ENCODE results near the gene PLEKHM2. TPM values are rescaled to one million over a fixed set of nuclear protein-coding genes. Genes with fewer than 3 reads are reported as not detected.
A peak's percentile ranks its signal among the peaks of the same experiment; 100 is the strongest.

PLEKHM2 gene
- total and polyA plus RNA-seq, 4 donors: 32.5 to 79.2 (median 63.1) TPM

DNA sequence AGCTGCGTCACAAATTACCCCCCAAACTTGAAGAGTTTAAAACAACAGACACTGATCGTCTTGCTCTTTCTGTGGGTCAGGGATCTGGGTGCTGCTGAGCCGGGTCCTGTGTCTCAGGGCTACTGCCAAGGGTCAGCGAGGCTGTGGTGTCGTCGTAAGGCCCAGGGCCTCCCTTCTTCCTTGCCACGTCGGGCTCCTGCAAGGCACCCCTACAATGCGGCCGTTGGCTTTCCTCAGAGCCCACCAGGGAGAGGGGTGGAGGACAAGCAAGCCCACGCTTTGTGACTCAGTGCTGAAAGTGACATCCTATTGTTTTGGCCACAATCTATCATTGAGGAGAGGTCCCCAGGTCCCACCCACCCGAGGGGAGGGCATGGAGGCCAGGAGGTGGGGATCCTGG lies 66.8 kb downstream of the PLEKHM2 start:
- no peak overlapping the region for H3K4me3 ChIP-seq
- ATAC-seq (ENCODE audit: insufficient read depth, low FRiP score) (no peak), DNase-seq (no peak)
- H3K4me1 ChIP-seq (ENCODE audit: control insufficient read depth in 5 of 5, insufficient read depth in 5 of 5, low read length in 5 of 5): peaks cover 0 to 25% (median 19%) of the 10 kb centered on the region in 5 donors
- WGBS, 2 donors: 88 to 94% methylated on average over 12 of the region's 12 CpGs
- TF ChIP-seq, protein P1, sequence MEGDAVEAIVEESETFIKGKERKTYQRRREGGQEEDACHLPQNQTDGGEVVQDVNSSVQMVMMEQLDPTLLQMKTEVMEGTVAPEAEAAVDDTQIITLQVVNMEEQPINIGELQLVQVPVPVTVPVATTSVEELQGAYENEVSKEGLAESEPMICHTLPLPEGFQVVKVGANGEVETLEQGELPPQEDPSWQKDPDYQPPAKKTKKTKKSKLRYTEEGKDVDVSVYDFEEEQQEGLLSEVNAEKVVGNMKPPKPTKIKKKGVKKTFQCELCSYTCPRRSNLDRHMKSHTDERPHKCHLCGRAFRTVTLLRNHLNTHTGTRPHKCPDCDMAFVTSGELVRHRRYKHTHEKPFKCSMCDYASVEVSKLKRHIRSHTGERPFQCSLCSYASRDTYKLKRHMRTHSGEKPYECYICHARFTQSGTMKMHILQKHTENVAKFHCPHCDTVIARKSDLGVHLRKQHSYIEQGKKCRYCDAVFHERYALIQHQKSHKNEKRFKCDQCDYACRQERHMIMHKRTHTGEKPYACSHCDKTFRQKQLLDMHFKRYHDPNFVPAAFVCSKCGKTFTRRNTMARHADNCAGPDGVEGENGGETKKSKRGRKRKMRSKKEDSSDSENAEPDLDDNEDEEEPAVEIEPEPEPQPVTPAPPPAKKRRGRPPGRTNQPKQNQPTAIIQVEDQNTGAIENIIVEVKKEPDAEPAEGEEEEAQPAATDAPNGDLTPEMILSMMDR (IDR thresholded peaks at IDR 0.05; ENCODE audit: control extremely low read depth, extremely low read depth): no peak
- no peaks in the 10 kb centered on the region for H3K9me3 ChIP-seq (ENCODE audit: control insufficient read depth in 4 of 4, insufficient read depth in 3 of 4, low read length in 3 of 4)
- H3K27me3 ChIP-seq (ENCODE audit: control insufficient read depth in 3 of 3, insufficient read depth in 3 of 3, low read length in 2 of 3): no peaks in the 10 kb centered on the region
- H3K36me3 ChIP-seq (ENCODE audit: control insufficient read depth in 4 of 4, insufficient read depth in 4 of 4, low read length in 4 of 4): no peaks in the 10 kb centered on the region
- no peak overlapping the region for H3K9ac ChIP-seq (ENCODE audit: insufficient read depth in 1 of 2, low read length in 2 of 2)
- H3K27ac ChIP-seq (ENCODE audit: low read depth in 1 of 2, low read length in 1 of 2): no peak overlapping the region

DNA sequence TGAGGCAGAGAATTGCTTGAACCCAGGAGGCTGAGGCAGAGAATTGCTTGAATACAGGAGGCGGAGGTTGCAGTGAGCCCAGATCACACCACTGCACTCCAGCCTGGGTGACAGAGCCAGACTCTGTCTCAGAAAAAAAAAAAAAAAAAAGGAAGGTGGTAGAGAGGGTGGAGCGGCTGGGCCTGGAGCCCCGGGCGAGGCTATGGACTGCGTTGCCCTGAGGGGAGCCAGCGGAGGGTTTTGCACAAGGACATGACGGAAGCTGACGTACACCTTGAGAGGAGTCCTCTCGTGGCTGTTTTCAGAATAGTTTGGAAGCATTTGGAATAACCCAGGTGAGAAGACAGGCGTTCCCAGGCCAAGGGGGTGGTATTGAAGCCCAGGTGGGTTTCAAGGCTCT lies 67.6 kb downstream of the PLEKHM2 start:
- Histone ChIP-seq H3K9ac (ENCODE audit: insufficient read depth in 1 of 2, low read length in 2 of 2) (no peak overlapping the region), H3K9me3 (ENCODE audit: control insufficient read depth in 4 of 4, insufficient read depth in 3 of 4, low read length in 3 of 4) (no peaks in the 10 kb centered on the region), H3K36me3 (ENCODE audit: control insufficient read depth in 4 of 4, insufficient read depth in 4 of 4, low read length in 4 of 4) (no peaks in the 10 kb centered on the region), H3K4me3 (no peak overlapping the region), H3K27me3 (ENCODE audit: control insufficient read depth in 3 of 3, insufficient read depth in 3 of 3, low read length in 2 of 3) (no peaks in the 10 kb centered on the region), H3K4me1 (ENCODE audit: control insufficient read depth in 5 of 5, insufficient read depth in 5 of 5, low read length in 5 of 5) (peaks cover 0 to 32% (median 19%) of the 10 kb centered on the region in 5 donors), H3K27ac (ENCODE audit: low read depth in 1 of 2, low read length in 1 of 2) (no peak overlapping the region)
- DNase-seq (no peak), ATAC-seq (ENCODE audit: insufficient read depth, low FRiP score) (no peak)
- TF ChIP-seq, protein P1 (IDR thresholded peaks at IDR 0.05; ENCODE audit: control extremely low read depth, extremely low read depth): no peak
- 87 to 88% methylated on average over 10 of the region's 10 CpGs for WGBS, 2 donors

DNA sequence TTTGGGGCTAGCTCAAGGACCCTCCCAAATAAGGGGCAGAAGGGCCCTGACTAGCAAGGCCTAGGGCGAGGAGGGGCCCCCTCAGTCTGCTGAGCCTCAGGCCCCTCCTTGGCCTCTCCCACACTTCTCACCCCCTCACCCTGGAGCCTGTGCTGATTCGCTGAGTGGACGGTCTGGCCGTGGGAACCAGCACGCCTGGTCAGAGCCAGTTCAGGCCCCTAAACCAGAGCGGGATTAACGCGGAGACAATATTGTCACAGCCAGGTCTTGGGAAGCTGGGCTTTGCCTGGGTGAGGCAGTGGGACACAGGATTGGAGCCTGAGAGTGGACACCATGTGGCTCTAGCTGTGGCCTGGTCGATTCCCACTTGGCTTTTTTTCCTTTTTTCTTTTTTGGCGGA lies 69.7 kb downstream of the PLEKHM2 start:
- peaks cover 0 to 32% (median 19%) of the 10 kb centered on the region in 5 donors for H3K4me1 ChIP-seq (ENCODE audit: control insufficient read depth in 5 of 5, insufficient read depth in 5 of 5, low read length in 5 of 5)
- H3K9me3 ChIP-seq (ENCODE audit: control insufficient read depth in 4 of 4, insufficient read depth in 3 of 4, low read length in 3 of 4): no peaks in the 10 kb centered on the region
- TF ChIP-seq, protein P1 (IDR thresholded peaks at IDR 0.05; ENCODE audit: control extremely low read depth, extremely low read depth): no peak
- H3K4me3 ChIP-seq: no peak overlapping the region
- DNase-seq (peak in 1 of 3 donors; percentile 27), ATAC-seq (ENCODE audit: insufficient read depth, low FRiP score) (no peak)
- H3K9ac ChIP-seq (ENCODE audit: insufficient read depth in 1 of 2, low read length in 2 of 2): no peak overlapping the region
- 84 to 93% methylated on average over 10 of the region's 10 CpGs for WGBS, 2 donors
- H3K27me3 ChIP-seq (ENCODE audit: control insufficient read depth in 3 of 3, insufficient read depth in 3 of 3, low read length in 2 of 3): no peaks in the 10 kb centered on the region
- H3K27ac ChIP-seq (ENCODE audit: low read depth in 1 of 2, low read length in 1 of 2): no peak overlapping the region
- no peaks in the 10 kb centered on the region for H3K36me3 ChIP-seq (ENCODE audit: control insufficient read depth in 4 of 4, insufficient read depth in 4 of 4, low read length in 4 of 4)

DNA sequence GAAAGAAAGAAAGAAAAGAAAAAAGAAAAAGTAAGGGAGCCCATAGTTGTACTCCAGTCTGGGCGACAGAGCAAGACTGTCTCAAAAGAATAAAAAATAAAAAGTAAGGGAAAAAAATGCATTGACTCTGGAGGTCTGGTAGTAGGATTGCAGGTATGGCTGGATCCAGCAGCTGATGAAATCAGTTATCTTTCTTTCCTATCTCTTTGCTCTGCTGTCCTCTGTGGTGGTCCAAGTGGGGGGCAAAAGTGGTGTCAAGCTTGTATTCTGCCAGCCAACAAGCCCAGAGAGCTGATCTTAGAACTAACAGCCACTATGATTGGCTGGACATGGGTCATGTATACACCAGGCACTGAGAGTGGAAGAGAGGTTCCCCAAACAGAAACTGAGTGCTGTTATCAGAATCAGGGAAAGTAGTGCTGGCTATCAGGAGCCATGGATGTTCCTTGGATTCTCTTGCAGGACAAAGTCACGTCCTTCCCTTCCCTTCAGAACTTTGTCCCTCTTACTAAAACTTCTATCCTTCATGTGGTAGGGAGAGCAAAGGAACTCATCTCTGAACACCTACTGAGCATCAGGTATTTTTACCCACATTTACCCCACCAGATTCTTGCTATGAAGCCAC lies 71.0 kb downstream of the PLEKHM2 start:
- H3K4me3 ChIP-seq: no peak overlapping the region
- TF ChIP-seq, protein P1 (IDR thresholded peaks at IDR 0.05; ENCODE audit: control extremely low read depth, extremely low read depth): no peak
- WGBS, 2 donors: 94 to 95% methylated on average over 2 of the region's 2 CpGs
- no peaks in the 10 kb centered on the region for H3K27me3 ChIP-seq (ENCODE audit: control insufficient read depth in 3 of 3, insufficient read depth in 3 of 3, low read length in 2 of 3)
- no peak overlapping the region for H3K27ac ChIP-seq (ENCODE audit: low read depth in 1 of 2, low read length in 1 of 2)
- no peak for DNase-seq
- no peaks in the 10 kb centered on the region for H3K36me3 ChIP-seq (ENCODE audit: control insufficient read depth in 4 of 4, insufficient read depth in 4 of 4, low read length in 4 of 4)
- ATAC-seq (ENCODE audit: insufficient read depth, low FRiP score): no peak
- H3K9ac ChIP-seq (ENCODE audit: insufficient read depth in 1 of 2, low read length in 2 of 2): no peak overlapping the region
- H3K9me3 ChIP-seq (ENCODE audit: control insufficient read depth in 4 of 4, insufficient read depth in 3 of 4, low read length in 3 of 4): no peaks in the 10 kb centered on the region
- peaks cover 0 to 18% (median 11%) of the 10 kb centered on the region in 5 donors for H3K4me1 ChIP-seq (ENCODE audit: control insufficient read depth in 5 of 5, insufficient read depth in 5 of 5, low read length in 5 of 5)
